ENCODE measurements around the gene ARHGAP8. TPM values are rescaled to one million over a fixed set of nuclear protein-coding genes. Genes with fewer than 3 reads are reported as not detected.

The ARHGAP8 gene
- total RNA-seq, 2 donors from 2014 or later: 34.6 to 64.5 TPM

DNA sequence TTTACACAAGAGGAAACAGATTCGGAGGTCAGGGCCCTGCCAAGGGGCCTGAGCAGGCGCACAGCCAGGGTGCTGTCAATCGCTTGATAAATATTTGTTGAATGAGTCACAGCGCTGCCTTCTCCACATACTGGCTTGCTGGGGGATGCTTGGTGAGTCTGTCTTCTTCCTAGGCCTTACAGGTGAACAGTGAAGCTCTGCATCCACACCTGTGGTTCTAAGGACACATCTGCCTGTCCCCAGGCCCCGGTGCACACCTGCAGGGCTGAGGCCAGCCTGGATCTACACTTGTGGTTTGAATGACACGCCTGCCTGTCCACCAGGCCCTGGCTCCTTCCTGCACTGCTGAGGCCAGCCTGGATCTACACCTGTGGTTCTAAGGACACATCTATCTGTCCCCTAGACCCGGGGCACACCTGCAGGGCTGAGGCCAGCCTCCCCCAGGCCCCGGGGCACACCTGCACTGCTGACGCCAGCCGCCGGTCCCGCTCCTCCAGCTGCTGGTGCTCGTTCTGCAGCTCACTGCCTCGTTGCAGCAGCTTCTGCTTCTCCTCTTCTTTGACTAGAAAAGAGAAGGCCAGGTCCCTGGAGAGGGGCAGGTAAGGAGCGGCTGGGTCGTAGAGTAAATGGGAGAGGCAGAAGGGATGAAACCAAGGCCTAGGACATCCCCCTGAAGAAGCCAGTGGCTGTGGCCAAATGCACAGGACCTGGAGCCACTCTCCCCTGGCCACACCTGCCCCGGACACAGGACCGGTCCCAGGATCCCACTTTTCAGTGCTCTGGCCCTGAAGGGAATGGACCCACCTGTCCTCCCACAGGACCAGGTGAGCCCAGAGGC lies 132.8 kb downstream of the ARHGAP8 start:
- H3K4me1 ChIP-seq (replicated peaks): no peaks in the 10 kb centered on the region
- DNase-seq (ENCODE audit: low spot score): no peak
- no peaks in the 10 kb centered on the region for H3K27me3 ChIP-seq (replicated peaks; ENCODE audit: insufficient read depth)
- no peaks in the 10 kb centered on the region for H3K9me3 ChIP-seq
- no peak overlapping the region for H3K4me3 ChIP-seq
- H3K36me3 ChIP-seq: no peaks in the 10 kb centered on the region
- intact Hi-C loops (cut with DNase I): no loop called here
- TF ChIP-seq POLR2AphosphoS5 (IDR thresholded peaks at IDR 0.05) (no peak), POLR2A (IDR thresholded peaks at IDR 0.05) (no peak)
- TF ChIP-seq, protein P1, sequence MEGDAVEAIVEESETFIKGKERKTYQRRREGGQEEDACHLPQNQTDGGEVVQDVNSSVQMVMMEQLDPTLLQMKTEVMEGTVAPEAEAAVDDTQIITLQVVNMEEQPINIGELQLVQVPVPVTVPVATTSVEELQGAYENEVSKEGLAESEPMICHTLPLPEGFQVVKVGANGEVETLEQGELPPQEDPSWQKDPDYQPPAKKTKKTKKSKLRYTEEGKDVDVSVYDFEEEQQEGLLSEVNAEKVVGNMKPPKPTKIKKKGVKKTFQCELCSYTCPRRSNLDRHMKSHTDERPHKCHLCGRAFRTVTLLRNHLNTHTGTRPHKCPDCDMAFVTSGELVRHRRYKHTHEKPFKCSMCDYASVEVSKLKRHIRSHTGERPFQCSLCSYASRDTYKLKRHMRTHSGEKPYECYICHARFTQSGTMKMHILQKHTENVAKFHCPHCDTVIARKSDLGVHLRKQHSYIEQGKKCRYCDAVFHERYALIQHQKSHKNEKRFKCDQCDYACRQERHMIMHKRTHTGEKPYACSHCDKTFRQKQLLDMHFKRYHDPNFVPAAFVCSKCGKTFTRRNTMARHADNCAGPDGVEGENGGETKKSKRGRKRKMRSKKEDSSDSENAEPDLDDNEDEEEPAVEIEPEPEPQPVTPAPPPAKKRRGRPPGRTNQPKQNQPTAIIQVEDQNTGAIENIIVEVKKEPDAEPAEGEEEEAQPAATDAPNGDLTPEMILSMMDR (IDR thresholded peaks at IDR 0.05): no peak
- WGBS: 91% methylated on average over 18 of the region's 18 CpGs
- no peak overlapping the region for H3K27ac ChIP-seq

DNA sequence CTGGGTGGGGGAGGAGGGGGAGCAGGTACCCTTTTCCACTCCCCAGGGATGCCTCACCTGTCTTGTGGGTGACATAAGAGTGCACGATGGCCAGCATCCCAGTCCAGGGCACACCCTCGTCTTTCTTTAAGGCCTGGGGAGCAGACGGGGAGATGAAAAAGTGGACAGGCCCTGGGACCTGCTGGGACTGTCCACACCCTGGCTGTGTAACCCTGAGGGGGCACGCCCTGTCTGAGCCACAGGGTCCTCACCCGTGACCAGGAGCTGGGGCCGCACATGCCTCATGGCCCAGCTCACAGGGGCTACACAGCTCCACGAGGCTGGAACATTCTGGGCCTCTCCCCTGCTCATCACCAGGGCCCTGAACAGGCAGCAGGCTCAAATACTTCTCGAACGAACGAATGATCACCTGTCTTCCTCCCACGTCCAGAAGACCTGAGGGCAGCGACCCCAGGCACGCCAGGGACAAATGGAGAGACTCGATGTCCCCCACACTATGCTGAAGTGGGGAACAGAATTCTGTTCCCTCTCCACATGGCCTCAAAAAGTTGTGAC lies 133.5 kb downstream of the ARHGAP8 start:
- Histone ChIP-seq H3K27ac (no peak overlapping the region), H3K4me1 (replicated peaks) (no peaks in the 10 kb centered on the region), H3K36me3 (no peaks in the 10 kb centered on the region), H3K9me3 (no peaks in the 10 kb centered on the region), H3K27me3 (replicated peaks; ENCODE audit: insufficient read depth) (no peaks in the 10 kb centered on the region), H3K4me3 (no peak overlapping the region)
- intact Hi-C loops (cut with DNase I): no loop called here
- WGBS: 90% methylated on average over 12 of the region's 14 CpGs
- DNase-seq (ENCODE audit: low spot score): no peak
- TF ChIP-seq POLR2A (IDR thresholded peaks at IDR 0.05) (no peak), POLR2AphosphoS5 (IDR thresholded peaks at IDR 0.05) (no peak)
- TF ChIP-seq, protein P1 (IDR thresholded peaks at IDR 0.05): no peak

DNA sequence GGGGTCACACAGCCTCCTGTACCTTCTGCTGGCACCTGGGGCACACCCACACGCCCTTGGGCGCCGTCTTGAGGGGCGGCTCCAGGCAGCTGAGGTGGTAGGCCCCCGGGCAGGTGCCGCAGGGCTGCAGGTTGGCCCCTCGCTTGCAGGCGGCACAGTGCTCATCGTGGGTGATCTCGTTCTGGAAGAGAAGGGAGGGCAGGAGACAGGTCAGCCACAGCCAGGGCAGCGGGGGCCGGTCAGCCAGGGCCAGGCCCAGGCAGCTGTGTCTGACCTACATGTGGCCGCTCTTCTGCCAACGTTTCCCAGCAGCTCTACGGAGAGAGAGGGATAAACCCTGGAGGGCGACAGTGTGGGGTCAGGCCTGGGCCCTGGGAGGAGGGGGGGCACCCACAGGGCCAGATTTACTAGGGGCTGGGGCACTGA lies 135.6 kb downstream of the ARHGAP8 start:
- H3K4me1 ChIP-seq (replicated peaks): no peaks in the 10 kb centered on the region
- intact Hi-C loops (cut with DNase I): no loop called here
- no peaks in the 10 kb centered on the region for H3K9me3 ChIP-seq
- no peaks in the 10 kb centered on the region for H3K27me3 ChIP-seq (replicated peaks; ENCODE audit: insufficient read depth)
- DNase-seq (ENCODE audit: low spot score): no peak
- TF ChIP-seq, protein P1 (IDR thresholded peaks at IDR 0.05): no peak
- TF ChIP-seq POLR2AphosphoS5 (IDR thresholded peaks at IDR 0.05) (no peak), POLR2A (IDR thresholded peaks at IDR 0.05) (no peak)
- no peak overlapping the region for H3K27ac ChIP-seq
- WGBS: 91% methylated on average over 15 of the region's 16 CpGs
- H3K36me3 ChIP-seq: no peaks in the 10 kb centered on the region
- H3K4me3 ChIP-seq: no peak overlapping the region

DNA sequence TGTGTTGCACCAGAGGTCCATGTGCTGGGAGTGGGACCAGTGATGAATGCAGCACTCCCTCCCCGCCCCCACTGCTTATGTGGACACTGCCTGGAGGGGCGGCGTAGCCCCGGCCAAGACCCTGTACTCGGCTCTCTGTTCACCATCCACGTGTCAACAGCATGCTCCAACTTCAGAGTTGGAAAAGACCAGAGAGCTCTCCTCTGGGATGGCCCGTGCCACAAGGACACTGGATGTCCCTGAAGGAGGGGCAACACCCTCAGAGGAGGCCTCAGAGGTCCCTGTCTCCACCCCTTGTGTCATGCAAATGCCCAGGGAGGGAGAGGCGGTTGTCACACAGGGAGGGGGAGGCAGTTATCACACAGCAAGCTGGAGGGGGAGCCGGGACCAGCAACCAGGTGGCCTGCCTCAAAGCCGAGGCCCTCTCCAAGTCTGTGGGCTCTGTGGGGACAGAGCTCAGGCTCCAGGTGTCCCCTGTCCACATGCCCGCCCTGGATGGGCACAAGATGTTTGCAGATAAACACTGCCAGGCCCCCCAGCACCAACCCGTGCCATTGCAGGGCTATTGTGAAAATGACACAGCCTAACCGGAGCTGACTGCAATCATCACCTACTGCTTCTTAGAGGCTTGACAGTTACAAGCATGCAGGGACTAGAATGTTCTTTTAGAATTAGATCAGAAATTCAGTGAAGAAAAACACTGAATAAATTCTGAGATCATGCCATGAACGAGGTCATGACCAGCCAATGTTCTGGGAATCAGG lies 136.3 kb downstream of the ARHGAP8 start:
- Histone ChIP-seq H3K36me3 (no peaks in the 10 kb centered on the region), H3K27ac (no peak overlapping the region), H3K4me3 (no peak overlapping the region), H3K9me3 (no peaks in the 10 kb centered on the region), H3K4me1 (replicated peaks) (no peaks in the 10 kb centered on the region), H3K27me3 (replicated peaks; ENCODE audit: insufficient read depth) (no peaks in the 10 kb centered on the region)
- DNase-seq (ENCODE audit: low spot score): no peak
- 62% methylated on average over 14 of the region's 14 CpGs for WGBS
- intact Hi-C loops (cut with DNase I): no loop called here
- TF ChIP-seq POLR2A (IDR thresholded peaks at IDR 0.05) (no peak), POLR2AphosphoS5 (IDR thresholded peaks at IDR 0.05) (no peak)
- TF ChIP-seq, protein P1 (IDR thresholded peaks at IDR 0.05): no peak

Data from prostate gland (tissue), 2 donors.